Right renal pelvis (tissue), 4 donors: Measurements from ENCODE around the gene VCY1B. TPM values are rescaled to one million over a fixed set of nuclear protein-coding genes. Genes with fewer than 3 reads are reported as not detected.
"Not testable (repeated sequence)": the region's sequence is repeated elsewhere in the genome, so short reads cannot be mapped to it uniquely, and the experiment has no call there.

Source experiments
- DNase-seq, 4 donors: peaks; one replicate each; pipeline ENCODE4 v3.0.0-alpha.2; 2013; ENCODE audit warnings: low read depth in 4 of 4, low spot score in 3 of 4, missing footprints in 1 of 4
- polyA plus RNA-seq, 4 donors: library from polyadenylated mRNA; unstranded; fragments of 120-200 nt; gene quantifications; one replicate each; pipeline ENCODE4 v1.2.1, GENCODE V29; 2013; ENCODE audit not compliant: insufficient read length in 4 of 4

VCY1B gene
- not detected for polyA plus RNA-seq

DNA sequence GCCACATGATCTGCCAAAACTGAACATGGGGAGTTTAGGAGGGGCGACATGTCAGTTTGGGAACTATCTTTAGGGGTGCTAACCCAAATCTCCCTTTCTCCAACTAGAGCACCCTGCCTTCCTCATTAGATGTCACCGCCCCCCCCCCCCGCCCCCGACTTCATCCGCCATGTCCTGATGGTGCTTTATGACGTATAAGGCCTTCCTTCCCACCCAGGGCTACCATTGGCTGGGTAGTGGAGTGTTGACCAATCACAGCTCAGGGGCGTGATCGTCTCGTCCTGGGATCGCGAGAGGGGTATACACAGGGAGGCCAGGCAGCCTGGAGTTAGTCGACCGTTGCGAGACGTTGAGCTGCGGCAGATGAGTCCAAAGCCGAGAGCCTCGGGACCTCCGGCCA, at the start of gene VCY1B:
Gene VCY1B, plus strand, starts transcription at position 301 of the 400 bp plus-strand sequence. Its CDS starts 63 bp downstream, at position 364.
- DNase-seq = not testable (repeated sequence)

DNA sequence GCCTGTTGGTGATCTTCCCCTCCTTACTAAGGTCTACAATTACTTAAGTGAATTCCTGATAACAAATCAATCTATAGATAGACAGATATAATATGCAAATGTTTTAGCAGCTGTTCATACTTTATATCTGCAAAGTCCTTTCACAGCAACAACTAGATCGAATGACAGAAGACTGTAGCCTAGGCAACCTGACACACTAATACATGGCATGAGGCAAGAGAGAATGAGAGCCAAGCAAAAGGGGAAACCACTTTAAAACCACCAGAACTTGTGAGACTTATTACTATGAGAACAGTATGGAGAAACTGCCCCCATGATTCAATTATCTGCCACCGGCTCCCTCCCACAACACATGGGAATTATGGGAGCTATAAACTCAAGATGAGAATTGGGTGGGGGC, 44.1 kb upstream of the VCY1B start:
- not testable (repeated sequence) for DNase-seq

DNA sequence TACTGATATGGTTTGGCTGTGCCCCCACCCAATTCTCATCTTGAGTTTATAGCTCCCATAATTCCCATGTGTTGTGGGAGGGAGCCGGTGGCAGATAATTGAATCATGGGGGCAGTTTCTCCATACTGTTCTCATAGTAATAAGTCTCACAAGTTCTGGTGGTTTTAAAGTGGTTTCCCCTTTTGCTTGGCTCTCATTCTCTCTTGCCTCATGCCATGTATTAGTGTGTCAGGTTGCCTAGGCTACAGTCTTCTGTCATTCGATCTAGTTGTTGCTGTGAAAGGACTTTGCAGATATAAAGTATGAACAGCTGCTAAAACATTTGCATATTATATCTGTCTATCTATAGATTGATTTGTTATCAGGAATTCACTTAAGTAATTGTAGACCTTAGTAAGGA, 25.6 kb upstream of the VCY1B start:
- DNase-seq = not testable (repeated sequence)

DNA sequence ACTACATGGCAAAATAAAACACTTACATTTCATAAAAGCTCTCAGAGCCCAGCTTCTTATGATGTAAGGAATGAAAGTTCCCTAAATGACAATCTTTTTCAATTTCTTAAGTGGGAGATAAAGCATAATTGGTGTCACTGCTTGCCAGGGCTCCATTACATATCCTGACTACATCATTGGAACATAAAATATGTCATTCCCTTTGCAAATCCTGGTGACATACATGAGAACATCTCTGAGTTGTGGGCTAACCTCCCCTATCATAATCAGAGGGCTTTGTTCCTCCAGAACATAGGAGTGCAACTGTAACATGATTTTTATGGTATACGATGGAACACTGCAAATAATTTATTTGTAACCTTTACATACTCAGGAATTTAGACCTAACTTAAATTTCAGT, 29.9 kb downstream of the VCY1B start:
- no peak for DNase-seq

Other genes with a start within 250 kb of the VCY1B start
- not detected for gene VCY, start 69.8 kb upstream of the VCY1B start, polyA plus RNA-seq